Activated CD8-positive, alpha-beta memory T cell treated with anti-CD3 and anti-CD28 coated beads for 36 hours (primary cell): ENCODE data around the gene ADAMTS15. TPM values are rescaled to one million over a fixed set of nuclear protein-coding genes. Genes with fewer than 3 reads are reported as not detected.

Source experiments
- CTCF ChIA-PET: fragments of 350-600 bp; sonication (Branson Sonifier 250); formaldehyde crosslinking; loops from one replicate; lab custom pipeline; 2021; ENCODE audit warnings: antibody characterized with exemption; lab: Charles Lee
- POLR2A ChIA-PET: fragments of 350-600 bp; sonication (Branson Sonifier 250); formaldehyde crosslinking; loops from one replicate; lab custom pipeline; 2021; ENCODE audit warnings: antibody characterized with exemption; lab: Charles Lee
- total RNA-seq, 2 experiments: library from RNA; stranded (reverse); gene quantifications; one replicate each; pipeline ENCODE4 v1.2.3, GENCODE V29; 2021

Gene ADAMTS15
- total RNA-seq, 2 experiments from 2014 or later = not detected

DNA sequence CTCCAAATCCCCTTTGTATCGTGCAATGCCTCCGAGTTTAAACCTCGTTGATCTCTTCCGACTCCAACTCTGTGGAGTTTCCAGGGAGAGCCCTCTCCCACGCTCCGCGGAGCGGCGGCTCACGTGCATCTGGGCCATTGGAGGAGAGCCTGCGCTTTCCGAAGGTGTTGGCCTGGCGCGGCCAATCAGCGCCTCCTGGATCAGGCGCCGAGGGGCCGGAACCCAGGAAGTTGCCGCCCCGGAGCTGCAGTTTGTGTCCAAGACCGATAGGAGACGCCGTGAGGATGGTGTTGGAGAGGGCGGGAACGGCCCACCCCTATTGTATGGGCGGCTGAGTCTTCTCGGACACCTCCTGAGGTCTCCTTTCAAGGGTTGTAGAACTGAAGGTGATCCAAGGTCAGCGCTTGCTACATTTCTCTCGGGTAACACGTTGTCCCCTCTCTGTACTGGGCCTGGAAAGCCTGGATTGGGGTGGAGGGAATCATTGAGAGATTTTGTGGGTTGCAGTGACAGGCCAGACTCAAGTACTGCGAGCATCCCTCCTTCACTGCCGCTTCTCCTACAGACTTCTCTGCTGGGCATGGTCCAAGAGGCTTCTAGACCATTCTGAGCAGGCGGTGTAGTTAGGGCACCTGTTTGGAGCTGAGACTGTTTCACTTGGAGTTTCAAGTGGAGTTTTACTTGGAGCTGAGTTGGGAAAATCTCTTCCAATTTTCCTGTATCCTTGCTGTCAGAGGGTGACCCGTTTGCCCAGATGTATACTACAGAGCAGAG, 1.7 kb downstream of the ADAMTS15 start:
- ChIA-PET CTCF (interaction anchor here (1.5 kb wide), 1 partner anchor 21 kb away, joined by 3 read pairs; no protein-coding TSS in a partner anchor), POLR2A (no interaction called here)

GRCh38 chr11:130451231-130452019, 3.0 kb downstream of the ADAMTS15 start:
- CTCF ChIA-PET = interaction anchor here (1.5 kb wide), 1 partner anchor 20 kb away, joined by 3 read pairs; no protein-coding TSS in a partner anchor

GRCh38 chr11:130452176-130452575, 3.7 kb downstream of the ADAMTS15 start:
- ChIA-PET POLR2A (no interaction called here), CTCF (no interaction called here)

More at GRCh38 chr11:130451231-130452019, 3.0 kb downstream of the ADAMTS15 start:
- POLR2A ChIA-PET = no interaction called here

DNA sequence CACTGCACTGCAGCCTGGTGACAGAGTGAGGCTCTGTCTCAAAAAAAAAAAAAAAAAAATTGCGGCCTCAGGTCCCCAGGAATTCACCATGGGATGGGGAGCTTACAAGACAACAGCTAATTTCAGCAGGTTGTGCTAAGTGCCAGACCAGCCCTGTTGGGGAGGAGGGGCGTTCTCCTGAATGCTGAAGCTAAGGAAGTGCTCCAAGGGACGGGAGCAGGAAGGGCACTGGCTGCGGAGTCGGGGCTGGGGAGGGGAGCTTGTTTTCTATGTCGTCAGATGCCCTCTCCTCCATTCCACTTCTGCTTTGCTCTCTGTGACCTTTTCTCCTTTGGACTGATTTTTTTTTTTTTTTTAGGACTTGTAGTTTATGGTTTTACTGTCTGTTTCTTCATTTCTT, 4.5 kb downstream of the ADAMTS15 start:
- CTCF ChIA-PET = no interaction called here
- POLR2A ChIA-PET = no interaction called here

DNA sequence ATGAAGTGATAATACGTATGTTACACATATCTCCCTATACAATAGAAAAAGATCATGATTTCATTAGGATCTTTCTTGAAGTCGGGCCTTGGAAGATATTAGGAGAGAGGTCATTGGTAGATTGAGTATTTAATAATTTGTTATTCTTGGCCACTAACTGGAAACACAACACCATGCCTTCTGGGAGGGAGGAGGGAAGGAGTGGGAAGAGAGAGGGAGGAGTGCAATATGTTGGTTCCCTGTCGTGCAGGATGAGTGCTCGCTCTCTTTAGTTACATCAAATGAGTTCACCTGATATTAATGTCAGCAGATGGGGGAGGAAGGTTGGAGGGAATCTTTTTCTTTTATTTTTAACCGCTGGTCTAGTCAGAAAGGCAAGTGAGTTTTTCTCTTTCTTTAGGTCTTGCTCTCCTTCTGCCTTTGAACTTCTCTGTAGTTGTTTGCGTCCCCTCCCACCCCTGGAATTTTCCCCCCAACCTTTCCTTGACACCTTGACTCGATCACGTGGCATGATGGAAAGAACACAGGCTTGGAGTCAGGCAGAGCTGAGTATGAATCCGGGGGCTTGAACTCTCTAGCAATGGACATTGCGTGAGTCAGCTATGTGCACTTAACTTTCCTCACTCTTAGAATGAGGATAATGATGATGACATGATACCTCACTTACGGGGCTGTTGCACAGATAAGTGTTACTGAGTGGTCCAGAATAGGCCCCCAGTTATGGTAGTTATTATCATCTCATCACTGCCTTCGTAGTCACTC, 6.2 kb downstream of the ADAMTS15 start:
- CTCF ChIA-PET = interaction anchor here (1.3 kb wide), 1 partner anchor 412 kb away, joined by 3 read pairs; no protein-coding TSS in a partner anchor
- POLR2A ChIA-PET = no interaction called here

DNA sequence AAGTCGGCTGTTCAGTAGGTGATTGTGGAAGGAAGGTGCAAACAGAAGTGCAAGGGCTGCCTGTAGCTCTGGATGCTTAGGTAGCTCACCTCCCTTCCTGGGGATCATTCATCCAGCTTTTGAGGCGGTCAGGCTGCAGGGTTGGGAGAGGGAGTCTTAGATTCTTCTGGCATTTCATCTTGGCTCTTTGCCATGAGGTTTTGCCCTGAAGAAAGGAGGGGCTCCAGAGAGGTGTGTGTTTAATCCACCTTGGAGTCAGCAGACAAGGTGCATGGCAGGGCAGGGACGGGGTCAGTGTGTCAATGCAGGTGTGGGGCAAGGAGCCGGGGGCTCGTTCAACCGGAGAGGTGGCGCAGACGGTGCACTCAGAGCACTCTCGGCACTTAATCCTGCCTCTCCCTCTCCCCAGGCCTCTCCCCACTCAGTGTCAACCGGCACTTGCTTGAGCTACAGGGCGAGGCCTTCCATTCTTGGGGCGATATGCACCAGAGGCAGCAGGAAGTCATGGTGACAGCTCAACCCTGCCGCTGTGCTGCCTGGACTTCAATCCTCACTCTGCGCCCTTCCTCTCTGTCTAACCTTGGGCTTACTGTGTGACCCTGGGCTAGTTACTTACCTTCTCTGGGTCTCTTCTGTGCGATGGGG, 7.2 kb downstream of the ADAMTS15 start:
- POLR2A ChIA-PET = no interaction called here
- CTCF ChIA-PET = interaction anchor here (1.3 kb wide), 1 partner anchor 411 kb away, joined by 3 read pairs; no protein-coding TSS in a partner anchor

- ChIA-PET CTCF (interaction anchor here (1.3 kb wide), 1 partner anchor 411 kb away, joined by 3 read pairs; no protein-coding TSS in a partner anchor), POLR2A (no interaction called here)
Measured at GRCh38 chr11:130456286-130456685, 7.8 kb downstream of the ADAMTS15 start.

GRCh38 chr11:130457623-130458409, 9.4 kb downstream of the ADAMTS15 start:
- CTCF ChIA-PET = no interaction called here
- POLR2A ChIA-PET = no interaction called here

DNA sequence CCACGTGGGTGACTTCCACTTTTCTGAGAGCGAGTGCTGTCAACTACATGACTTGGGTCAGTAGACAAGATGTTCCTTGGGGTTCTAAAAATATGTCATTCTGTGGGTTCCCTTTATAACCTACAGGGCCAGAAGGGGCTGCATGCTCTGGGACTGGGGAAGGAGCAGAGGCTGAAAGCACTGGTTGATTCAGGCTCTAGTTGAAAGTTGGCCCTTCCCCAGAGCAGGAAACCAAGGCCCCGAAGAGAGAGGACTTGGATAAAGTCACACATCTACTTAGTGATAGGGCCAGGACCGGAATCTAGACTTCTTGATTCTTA, 9.9 kb downstream of the ADAMTS15 start:
- ChIA-PET CTCF (no interaction called here), POLR2A (interaction anchor here (0.7 kb wide), 1 partner anchor 547 kb away, joined by 7 read pairs; no protein-coding TSS in a partner anchor)

DNA sequence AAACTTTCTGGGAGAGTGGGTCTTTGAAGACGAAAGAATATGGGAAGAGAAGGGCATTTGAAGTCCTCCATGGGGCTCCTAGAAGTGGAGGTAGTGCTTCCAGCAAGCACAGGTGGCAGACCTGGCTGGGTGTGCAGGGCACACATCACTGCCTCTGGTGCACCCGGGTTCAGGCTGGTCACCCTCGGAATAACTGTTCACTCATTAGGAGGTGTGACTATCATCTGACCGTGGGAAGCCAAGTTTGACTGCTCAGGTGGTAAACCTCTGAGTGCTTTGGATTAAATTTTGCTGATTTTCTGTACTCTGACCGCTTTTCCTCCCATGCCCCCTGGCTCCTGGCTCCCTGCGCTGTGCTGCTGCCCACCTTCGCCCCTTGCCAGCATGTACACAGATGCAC, 11.1 kb downstream of the ADAMTS15 start:
- ChIA-PET POLR2A (no interaction called here), CTCF (no interaction called here)

GRCh38 chr11:130462101-130462885, 13.8 kb downstream of the ADAMTS15 start:
- POLR2A ChIA-PET = no interaction called here
- CTCF ChIA-PET = interaction anchor here (1.6 kb wide), 1 partner anchor 14 kb away, joined by 3 read pairs; the partner anchor contains the start of gene ADAMTS15

DNA sequence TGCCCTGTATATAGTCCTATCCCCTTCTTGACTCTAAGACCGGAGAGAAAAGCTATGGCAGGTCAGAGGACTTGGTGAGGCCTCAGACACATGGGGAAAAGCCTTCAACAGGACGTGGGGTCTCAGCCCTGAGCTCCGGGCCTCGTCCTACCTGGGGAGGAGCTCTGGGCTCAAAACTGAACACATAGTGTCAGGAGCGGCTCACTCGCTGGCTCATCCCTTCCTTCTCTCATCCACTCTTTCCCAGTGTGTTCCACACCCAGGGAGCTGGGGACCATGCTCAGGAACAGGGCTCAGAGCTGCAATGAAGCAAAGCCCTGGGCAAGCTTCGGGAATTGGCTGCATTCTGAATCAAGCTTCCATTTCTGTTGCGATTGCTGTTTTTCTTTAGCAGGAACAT, 14.5 kb downstream of the ADAMTS15 start:
- ChIA-PET CTCF (interaction anchor here (1.6 kb wide), 1 partner anchor 15 kb away, joined by 3 read pairs; the partner anchor contains the start of gene ADAMTS15), POLR2A (no interaction called here)

- ChIA-PET POLR2A (no interaction called here), CTCF (no interaction called here)
Measured at GRCh38 chr11:130464291-130464812, 15.9 kb downstream of the ADAMTS15 start.

DNA sequence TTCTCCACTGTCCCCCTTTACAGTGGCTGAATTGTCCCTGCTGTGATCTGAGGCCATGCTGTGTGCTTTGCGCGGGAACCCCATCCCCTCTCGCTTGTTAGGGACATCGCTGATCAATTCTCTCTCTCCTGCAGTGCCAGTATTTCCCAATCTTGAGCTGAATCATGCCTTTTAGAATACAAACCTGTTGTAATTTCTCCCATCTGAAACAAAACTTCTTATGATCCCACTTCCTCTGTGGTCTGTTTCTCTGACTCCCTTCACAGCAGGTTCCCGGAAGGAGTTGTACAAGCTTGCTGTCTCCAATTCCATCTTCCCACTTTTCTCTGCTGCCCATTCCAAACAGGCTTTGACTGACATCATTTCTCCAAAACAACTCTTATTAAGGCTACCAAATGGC, 16.8 kb downstream of the ADAMTS15 start:
- POLR2A ChIA-PET = no interaction called here
- CTCF ChIA-PET = no interaction called here

- CTCF ChIA-PET = no interaction called here
- POLR2A ChIA-PET = no interaction called here
Measured at GRCh38 chr11:130467116-130467900, 18.9 kb downstream of the ADAMTS15 start.

DNA sequence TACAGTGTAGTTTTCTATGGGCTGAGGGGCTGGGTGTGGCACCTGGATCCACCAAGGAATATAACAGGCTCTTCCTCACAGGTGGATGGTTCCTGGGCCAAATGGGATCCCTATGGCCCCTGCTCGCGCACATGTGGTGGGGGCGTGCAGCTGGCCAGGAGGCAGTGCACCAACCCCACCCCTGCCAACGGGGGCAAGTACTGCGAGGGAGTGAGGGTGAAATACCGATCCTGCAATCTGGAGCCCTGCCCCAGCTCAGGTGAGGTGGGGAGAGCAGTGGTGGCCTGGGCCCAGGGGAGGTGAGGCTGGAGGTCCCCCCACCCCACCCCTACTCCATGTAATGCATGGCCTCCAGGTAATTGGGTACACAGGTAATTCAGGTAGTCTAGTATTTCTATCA, 20.7 kb downstream of the ADAMTS15 start:
- POLR2A ChIA-PET = no interaction called here

More for the DNA sequence above, 20.7 kb downstream of the ADAMTS15 start:
- CTCF ChIA-PET = no interaction called here
